Measurements from ENCODE around the gene SRA1. TPM values are rescaled to one million over a fixed set of nuclear protein-coding genes. Genes with fewer than 3 reads are reported as not detected.

The SRA1 gene
- total and polyA plus RNA-seq, 2 of the 8 experiments (the other 6 are each of a cell fraction or from before 2014, with no cell fraction given), result 27.4 to 39.4 TPM

DNA sequence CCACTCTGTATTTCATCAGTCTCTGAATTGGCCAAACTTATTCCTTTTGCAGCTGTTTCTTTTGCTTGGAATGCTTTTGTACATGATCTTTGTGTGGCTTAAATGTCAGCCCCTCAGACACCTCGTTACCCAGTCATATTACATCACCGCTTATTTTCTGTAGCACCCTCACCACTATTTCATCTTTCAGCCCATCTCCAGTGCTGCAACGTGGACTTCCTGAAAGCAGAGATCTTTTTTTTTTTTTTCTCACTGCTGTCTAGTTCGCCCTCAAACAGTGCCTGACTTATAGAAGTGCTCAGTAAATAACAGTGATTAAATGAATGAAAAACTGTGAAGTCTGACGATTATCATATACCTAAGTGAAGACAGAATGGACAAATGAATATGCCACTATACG, 835 bp downstream of the SRA1 start:
- FAIRE-seq (no peak), DNase-seq (ENCODE audit: low read depth in 1 of 2, low spot score in 2 of 2) (no peak)
- WGBS, 2 experiments (ENCODE audit: extremely low coverage in 1 of 2, insufficient coverage in 1 of 2, insufficient read length in 1 of 2, insufficient replicate concordance in 2 of 2, low coverage in 1 of 2, low lambda C conversion rate in 2 of 2, missing lambda C conversion rate in 1 of 2), result 8% methylated on average over 6 of the region's 6 CpGs; no CpG with 5 or more reads in 1 of the 2 experiments
- peaks cover 0 to 8% (median 3%) of the 10 kb centered on the region in 4 experiments; a peak in 5 of 8 replicates for H3K36me3 ChIP-seq (ENCODE audit: control insufficient read depth in 2 of 4, insufficient read depth in 4 of 4, low read length in 3 of 4)
- H3K27me3 ChIP-seq (replicated peaks in 1 of 4; ENCODE audit: control insufficient read depth in 3 of 4, extremely low read depth in 1 of 4, insufficient read depth in 3 of 4, low read length in 3 of 4), result no peaks in the 10 kb centered on the region
- no peak overlapping the region for H3K27ac ChIP-seq (ENCODE audit: low read depth, low read length)
- ChIA-PET CTCF (ENCODE audit: partially characterized antibody) (no interaction called here), POLR2A (ENCODE audit: partially characterized antibody) (interaction anchor here (0.6 to 10.8 kb wide), 7 partner anchors 10 to 1093 kb away, joined by 3 to 191 read pairs (median 4); partner anchors contain the start of genes EIF4EBP3, IK and NDUFA2)
- no peak overlapping the region for H3K23ac ChIP-seq (ENCODE audit: insufficient read length)
- H2BK12ac ChIP-seq (ENCODE audit: low read depth, low read length), result no peak overlapping the region
- H2BK5ac ChIP-seq (ENCODE audit: low read depth, low read length), result no peak overlapping the region
- no peak overlapping the region for H4K91ac ChIP-seq (replicated peaks; ENCODE audit: insufficient read length, low read length)
- H3K79me2 ChIP-seq (ENCODE audit: control insufficient read depth in 1 of 2, insufficient read depth in 2 of 2, low read length in 2 of 2), result peaks cover 9 to 39% of the 10 kb centered on the region in 2 experiments; a peak in 3 of 4 replicates
- H2BK120ac ChIP-seq (replicated peaks; ENCODE audit: low read depth, low read length), result no peak overlapping the region
- H3K14ac ChIP-seq (ENCODE audit: insufficient read length), result no peak overlapping the region
- H3K23me2 ChIP-seq (ENCODE audit: low read depth, low read length), result peaks cover 7% of the 10 kb centered on the region; the same call in 1 of the 2 replicates
- H3K9ac ChIP-seq (replicated peaks in 1 of 4; ENCODE audit: extremely low read depth in 1 of 4, low read depth in 3 of 4, low read length in 3 of 4), result peak overlapping the region in 3 of 4 experiments; percentile 72 to 91 (median 85); a peak in 5 of 7 replicates
- peaks cover 0 to 5% of the 10 kb centered on the region in 2 experiments for H4K20me1 ChIP-seq (replicated peaks in 1 of 2; ENCODE audit: control insufficient read depth in 1 of 2, insufficient read depth in 2 of 2, low read length in 2 of 2)
- H4K5ac ChIP-seq (ENCODE audit: insufficient read length, low read depth, low read length), result no peak overlapping the region
- no peak for TF ChIP-seq CTBP2 (IDR thresholded peaks at IDR 0.05; ENCODE audit: borderline replicate concordance, insufficient read depth, insufficient read length, low read length)
- 0 out of 3 replicates have a peak, but pooled peaks of 1 of the 2 experiments have one; percentile 11 for TF ChIP-seq POLR2A (IDR thresholded peaks at IDR 0.05; ENCODE audit: control extremely low read depth in 1 of 2, low read depth in 2 of 2, low read length in 2 of 2)
- H3K9me3 ChIP-seq (ENCODE audit: insufficient read depth in 2 of 2, low read depth in 1 of 2, low read length in 1 of 2), result no peaks in the 10 kb centered on the region
- H2BK20ac ChIP-seq (ENCODE audit: low read length), result no peak overlapping the region
- no peak overlapping the region for H2BK15ac ChIP-seq (ENCODE audit: low read length)
- H3K79me1 ChIP-seq (ENCODE audit: low read depth, low read length), result peaks cover 5% of the 10 kb centered on the region
- no peak overlapping the region for H2AK5ac ChIP-seq (ENCODE audit: low read depth, low read length)
- peak overlapping the region; percentile 66 to 82 for H3K4me2 ChIP-seq (ENCODE audit: insufficient read depth in 1 of 2, low read depth in 2 of 2, low read length in 2 of 2)
- peak overlapping the region; percentile 61 to 93 (median 64) for H3K4me3 ChIP-seq (ENCODE audit: extremely low read depth in 1 of 4, insufficient read depth in 2 of 4, low read depth in 3 of 4, low read length in 4 of 4)
- peaks cover 0 to 6% (median 5%) of the 10 kb centered on the region in 4 experiments; a peak in 4 of 7 replicates for H3K4me1 ChIP-seq (replicated peaks in 1 of 4; ENCODE audit: control insufficient read depth in 3 of 4, insufficient read depth in 4 of 4, low read length in 3 of 4)
- H3K18ac ChIP-seq (ENCODE audit: extremely low read depth, low read length), result no peak overlapping the region
- no peak overlapping the region for H3K4ac ChIP-seq (replicated peaks; ENCODE audit: insufficient read length, low read depth, low read length)
- H3K56ac ChIP-seq (replicated peaks; ENCODE audit: insufficient read length, low read depth, low read length), result no peak overlapping the region
- H4K8ac ChIP-seq (ENCODE audit: extremely low read depth, insufficient read depth, low read length), result no peak overlapping the region
- H2AFZ ChIP-seq (ENCODE audit: low read length), result no peak overlapping the region

Measured in H1 (cell line).